GM21360 (cell line): ENCODE measurements around the gene RHOF.
"Not testable (repeated sequence)": the region's sequence is repeated elsewhere in the genome, so short reads cannot be mapped to it uniquely, and the experiment has no call there.

Experiments
- ATAC-seq: cut with Tn5 transposase; IDR thresholded peaks from one replicate; pipeline ENCODE4 v1.9.1; 2021; ENCODE audit warnings: mild to moderate bottlenecking, moderate library complexity; ENCODE audit not compliant: unreplicated experiment

The RHOF gene

GRCh38 chr12:121776190-121777098 is 17.0 kb downstream of the RHOF start:
- peak; percentile 50 for ATAC-seq

GRCh38 chr12:121775501-121775900 is 18.0 kb downstream of the RHOF start:
- no peak for ATAC-seq

GRCh38 chr12:121774968-121775474 is 18.5 kb downstream of the RHOF start:
- ATAC-seq, result no peak

GRCh38 chr12:121773011-121773777 is 20.3 kb downstream of the RHOF start:
- peak; percentile 61 for ATAC-seq

GRCh38 chr12:121770813-121771625 is 22.5 kb downstream of the RHOF start:
- no peak for ATAC-seq

- ATAC-seq, result no peak
These were observed 23.1 kb downstream of the RHOF start for GRCh38 chr12:121770388-121770787.

- ATAC-seq, result no peak
These were observed 23.6 kb downstream of the RHOF start for GRCh38 chr12:121769831-121770301.

- ATAC-seq, result no peak
These were observed 24.1 kb downstream of the RHOF start for GRCh38 chr12:121769297-121769830.

- ATAC-seq, result no peak
These were observed 25.9 kb downstream of the RHOF start for GRCh38 chr12:121767525-121768016.

- ATAC-seq, result no peak
These were observed 27.0 kb downstream of the RHOF start for GRCh38 chr12:121766290-121767039.

GRCh38 chr12:121765573-121765972 is 27.9 kb downstream of the RHOF start:
- no peak for ATAC-seq

- ATAC-seq, result no peak
These were observed 28.7 kb downstream of the RHOF start for GRCh38 chr12:121764808-121765207.

- no peak for ATAC-seq
These were observed 31.2 kb downstream of the RHOF start for GRCh38 chr12:121762269-121762668.

GRCh38 chr12:121758536-121758935 is 35.0 kb downstream of the RHOF start:
- ATAC-seq, result not testable (repeated sequence)

- no peak for ATAC-seq
These were observed 37.9 kb downstream of the RHOF start for GRCh38 chr12:121755591-121755990.

- ATAC-seq, result no peak
These were observed 38.7 kb downstream of the RHOF start for GRCh38 chr12:121754836-121755235.

GRCh38 chr12:121753844-121754264 is 39.6 kb downstream of the RHOF start:
- no peak for ATAC-seq

GRCh38 chr12:121751749-121752351 is 41.6 kb downstream of the RHOF start:
- ATAC-seq, result no peak

GRCh38 chr12:121751034-121751433 is 42.5 kb downstream of the RHOF start:
- no peak for ATAC-seq
